Endodermal cell (in vitro differentiated cells): ENCODE results near the gene CSGALNACT2. TPM values are rescaled to one million over a fixed set of nuclear protein-coding genes. Genes with fewer than 3 reads are reported as not detected.

Experiments used
- DNase-seq: peaks from one replicate; pipeline ENCODE4 v3.0.0-alpha.2; 2017
- H3K27ac ChIP-seq: 2 replicates; pipeline ENCODE4 v1.5.1; 2013; ENCODE audit warnings: mild to moderate bottlenecking, low read depth, low read length, moderate library complexity
- H3K27me3 ChIP-seq: 2 replicates; pipeline ENCODE4 v1.6.1; 2013; ENCODE audit warnings: mild to moderate bottlenecking, low read length, moderate library complexity; ENCODE audit not compliant: insufficient read depth, control insufficient read depth, poor library complexity, severe bottlenecking
- H3K36me3 ChIP-seq: 2 replicates; pipeline ENCODE4 v1.7.0; 2013; ENCODE audit warnings: mild to moderate bottlenecking, low read length, moderate library complexity; ENCODE audit not compliant: control insufficient read depth, insufficient read depth
- H3K4me1 ChIP-seq: one replicate; pipeline ENCODE4 v1.7.0; 2013; ENCODE audit warnings: low read length; ENCODE audit not compliant: control insufficient read depth, insufficient read depth
- H3K4me3 ChIP-seq: 2 replicates; pipeline ENCODE4 v1.5.1; 2013; ENCODE audit warnings: mild to moderate bottlenecking, low read length, moderate library complexity
- H3K9ac ChIP-seq: 2 replicates; pipeline ENCODE4 v1.6.1; 2013; ENCODE audit warnings: mild to moderate bottlenecking, low read length, moderate library complexity; ENCODE audit not compliant: poor library complexity, severe bottlenecking; ENCODE audit errors: extremely low read depth
- H3K9me3 ChIP-seq: 2 replicates; pipeline ENCODE4 v1.6.1; 2013; ENCODE audit warnings: mild to moderate bottlenecking, low read length, moderate library complexity; ENCODE audit not compliant: control insufficient read depth
- H3K27ac Mint-ChIP-seq: 2 replicates; pipeline ENCODE4 v1.8.0; 2020; ENCODE audit warnings: mixed read lengths
- H3K27me3 Mint-ChIP-seq: 2 replicates; pipeline ENCODE4 v1.8.0; 2021; ENCODE audit warnings: mild to moderate bottlenecking, mixed read lengths; ENCODE audit not compliant: insufficient read depth
- H3K36me3 Mint-ChIP-seq: 2 replicates; pipeline ENCODE4 v1.8.0; 2020; ENCODE audit warnings: low read depth, mixed read lengths
- H3K4me1 Mint-ChIP-seq: 2 replicates; pipeline ENCODE4 v1.8.0; 2020; ENCODE audit warnings: mixed read lengths
- H3K4me3 Mint-ChIP-seq: 2 replicates; pipeline ENCODE4 v1.8.0; 2020; ENCODE audit warnings: mild to moderate bottlenecking, moderate library complexity, mixed read lengths
- H3K9me3 Mint-ChIP-seq: 2 replicates; pipeline ENCODE4 v1.8.0; 2020; ENCODE audit warnings: mild to moderate bottlenecking, mixed read lengths
- WGBS, 2 experiments: methylation state at CpG; one replicate each; pipeline versions ENCODE4 v1.1.5 to v1.1.7; 2013; ENCODE audit warnings: missing lambda C conversion rate in 2 of 2, mixed read lengths in 1 of 2; ENCODE audit not compliant: insufficient coverage in 1 of 2, insufficient read length in 1 of 2; 5-methylcytosine and 5-hydroxymethylcytosine counted together
- total RNA-seq, 2 donors: library from RNA; stranded (reverse); fragmentation: NEBNext Ultra II Directional in 1 of 2; extraction: Animal tissue kit (Norgen Biotek cat#: 25700) in 1 of 2; gene quantifications; 2 replicates in 1 of 2; 3 replicates in 1 of 2; pipeline ENCODE4 v1.2.1, GENCODE V29; 2021
- TF ChIP-seq, protein P1 (sequence below): fragments of 200-600 bp; sonication (generic); conservative IDR thresholded peaks from 2 replicates; pipeline ENCODE4 v1.5.0; 2021; ENCODE audit warnings: antibody characterized with exemption, mild to moderate bottlenecking

CSGALNACT2 gene
- total RNA-seq, 2 donors from 2014 or later, result 7.3 to 8.6 TPM

DNA sequence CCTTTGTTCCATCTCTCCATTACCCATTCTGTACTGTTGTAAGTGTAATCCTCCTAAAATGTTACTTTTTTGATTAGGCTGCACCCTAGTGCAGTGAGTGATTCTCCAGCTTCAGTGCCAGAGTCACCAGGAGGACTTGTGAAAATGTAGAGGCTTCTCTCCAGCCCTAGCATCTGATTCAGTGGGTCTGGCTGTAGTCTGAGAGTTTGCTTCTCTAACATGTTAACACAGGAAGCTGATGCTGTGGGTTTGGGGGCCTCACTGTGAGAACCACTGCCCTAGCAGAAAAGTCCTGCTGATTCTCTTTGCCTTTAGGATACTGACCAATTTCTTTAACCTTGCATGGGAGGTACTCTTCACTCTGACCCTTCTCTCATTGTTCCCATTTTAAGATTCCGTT is 24.4 kb downstream of the CSGALNACT2 start:
- Histone ChIP-seq H3K27me3 (no peaks in the 10 kb centered on the region), H3K4me3 (no peak overlapping the region), H3K36me3 (peaks cover 7% of the 10 kb centered on the region), H3K9ac (no peak overlapping the region), H3K27ac (no peak overlapping the region), H3K9me3 (no peaks in the 10 kb centered on the region), H3K4me1 (no peaks in the 10 kb centered on the region)
- Mint-ChIP-seq H3K27me3 (no peaks in the 10 kb centered on the region), H3K9me3 (no peaks in the 10 kb centered on the region), H3K36me3 (no peaks in the 10 kb centered on the region), H3K4me3 (no peak overlapping the region), H3K4me1 (no peaks in the 10 kb centered on the region), H3K27ac (no peak overlapping the region)
- DNase-seq, result no peak
- TF ChIP-seq, protein P1, sequence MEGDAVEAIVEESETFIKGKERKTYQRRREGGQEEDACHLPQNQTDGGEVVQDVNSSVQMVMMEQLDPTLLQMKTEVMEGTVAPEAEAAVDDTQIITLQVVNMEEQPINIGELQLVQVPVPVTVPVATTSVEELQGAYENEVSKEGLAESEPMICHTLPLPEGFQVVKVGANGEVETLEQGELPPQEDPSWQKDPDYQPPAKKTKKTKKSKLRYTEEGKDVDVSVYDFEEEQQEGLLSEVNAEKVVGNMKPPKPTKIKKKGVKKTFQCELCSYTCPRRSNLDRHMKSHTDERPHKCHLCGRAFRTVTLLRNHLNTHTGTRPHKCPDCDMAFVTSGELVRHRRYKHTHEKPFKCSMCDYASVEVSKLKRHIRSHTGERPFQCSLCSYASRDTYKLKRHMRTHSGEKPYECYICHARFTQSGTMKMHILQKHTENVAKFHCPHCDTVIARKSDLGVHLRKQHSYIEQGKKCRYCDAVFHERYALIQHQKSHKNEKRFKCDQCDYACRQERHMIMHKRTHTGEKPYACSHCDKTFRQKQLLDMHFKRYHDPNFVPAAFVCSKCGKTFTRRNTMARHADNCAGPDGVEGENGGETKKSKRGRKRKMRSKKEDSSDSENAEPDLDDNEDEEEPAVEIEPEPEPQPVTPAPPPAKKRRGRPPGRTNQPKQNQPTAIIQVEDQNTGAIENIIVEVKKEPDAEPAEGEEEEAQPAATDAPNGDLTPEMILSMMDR, result no peak
- 93 to 100% methylated on average over 1 of the region's 1 CpG for WGBS, 2 experiments

DNA sequence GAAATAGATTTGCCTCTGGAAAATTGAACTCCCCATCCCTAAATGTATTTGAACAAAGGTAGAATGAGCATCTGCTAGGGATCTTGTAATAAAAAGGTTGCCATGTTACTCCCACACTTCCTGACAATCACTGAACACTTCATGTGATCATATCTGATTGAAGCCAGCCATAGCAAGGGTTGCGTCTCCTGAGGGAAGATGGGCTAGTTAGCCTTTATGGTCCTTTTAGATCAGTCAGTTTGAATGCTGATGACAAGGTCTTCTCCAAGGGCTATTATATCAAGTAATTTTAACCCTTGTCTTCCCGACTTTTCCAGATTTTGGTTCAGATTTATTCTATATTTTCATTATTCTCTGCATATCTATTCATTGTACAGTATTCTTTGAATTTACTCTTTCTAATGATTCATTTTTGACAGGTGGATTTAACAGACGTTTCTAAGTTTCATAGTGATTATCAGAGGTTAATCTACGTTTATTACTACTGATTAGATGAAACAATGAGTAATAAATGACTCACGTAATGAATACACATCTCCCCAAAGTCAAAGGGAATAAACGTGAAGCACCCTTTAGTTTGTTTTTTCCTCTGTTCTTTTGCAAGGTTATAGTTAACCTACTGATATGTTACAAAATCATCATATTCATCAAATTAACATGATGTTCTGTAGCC is 28.1 kb downstream of the CSGALNACT2 start:
- peaks cover 7% of the 10 kb centered on the region for H3K36me3 ChIP-seq
- no peaks in the 10 kb centered on the region for H3K27me3 ChIP-seq
- H3K9me3 ChIP-seq, result no peaks in the 10 kb centered on the region
- no peak overlapping the region for H3K9ac ChIP-seq
- H3K4me3 ChIP-seq, result no peak overlapping the region
- no peak for DNase-seq
- peaks cover 6% of the 10 kb centered on the region for H3K4me1 Mint-ChIP-seq
- H3K27me3 Mint-ChIP-seq, result no peaks in the 10 kb centered on the region
- no peak overlapping the region for H3K27ac ChIP-seq
- no peaks in the 10 kb centered on the region for H3K4me1 ChIP-seq
- H3K27ac Mint-ChIP-seq, result no peak overlapping the region
- H3K9me3 Mint-ChIP-seq, result no peaks in the 10 kb centered on the region
- H3K4me3 Mint-ChIP-seq, result no peak overlapping the region
- H3K36me3 Mint-ChIP-seq, result no peaks in the 10 kb centered on the region
- TF ChIP-seq, protein P1, result no peak
- WGBS, 2 experiments, result 90 to 92% methylated on average over 2 to 6 of the region's 6 CpGs

DNA sequence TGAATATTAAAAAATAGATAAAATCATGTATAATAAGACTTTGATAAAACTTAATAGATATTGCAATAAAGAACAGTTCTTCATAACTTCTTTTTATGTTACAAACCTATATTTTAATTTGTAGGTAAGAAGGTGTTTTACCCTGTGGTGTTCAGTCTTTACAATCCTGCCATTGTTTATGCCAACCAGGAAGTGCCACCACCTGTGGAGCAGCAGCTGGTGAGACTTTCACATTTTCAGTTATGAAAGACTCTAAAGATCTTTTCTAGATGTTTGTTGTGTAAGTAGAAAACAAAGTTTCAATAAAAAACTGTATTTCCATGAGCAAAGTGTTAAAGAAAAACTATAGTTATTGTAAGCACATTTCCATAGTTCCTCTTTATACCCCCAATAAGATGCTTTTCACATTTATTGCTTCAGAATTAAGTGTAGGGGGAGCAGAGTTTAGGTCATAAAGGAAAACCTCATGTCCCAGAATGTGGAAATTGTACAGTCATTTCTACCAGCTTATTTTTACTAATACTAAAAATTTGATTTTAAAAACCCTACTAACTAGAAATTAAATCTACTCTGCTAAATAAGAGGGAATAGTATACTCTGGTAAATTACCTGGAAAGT is 28.7 kb downstream of the CSGALNACT2 start:
- Histone ChIP-seq H3K9me3 (no peaks in the 10 kb centered on the region), H3K9ac (no peak overlapping the region), H3K27ac (no peak overlapping the region), H3K36me3 (peaks cover 7% of the 10 kb centered on the region), H3K4me1 (no peaks in the 10 kb centered on the region), H3K4me3 (no peak overlapping the region), H3K27me3 (no peaks in the 10 kb centered on the region)
- TF ChIP-seq, protein P1, result no peak
- DNase-seq, result no peak
- no peaks in the 10 kb centered on the region for H3K36me3 Mint-ChIP-seq
- H3K4me3 Mint-ChIP-seq, result no peak overlapping the region
- H3K27me3 Mint-ChIP-seq, result no peaks in the 10 kb centered on the region
- no peaks in the 10 kb centered on the region for H3K9me3 Mint-ChIP-seq
- peaks cover 6% of the 10 kb centered on the region for H3K4me1 Mint-ChIP-seq
- no peak overlapping the region for H3K27ac Mint-ChIP-seq
